ENCODE measurements around the gene KLK1. TPM values are rescaled to one million over a fixed set of nuclear protein-coding genes. Genes with fewer than 3 reads are reported as not detected.

The KLK1 gene
- total RNA-seq, result under 1 TPM in 1 of 2 experiments, not detected in 1; 0.29 TPM

DNA sequence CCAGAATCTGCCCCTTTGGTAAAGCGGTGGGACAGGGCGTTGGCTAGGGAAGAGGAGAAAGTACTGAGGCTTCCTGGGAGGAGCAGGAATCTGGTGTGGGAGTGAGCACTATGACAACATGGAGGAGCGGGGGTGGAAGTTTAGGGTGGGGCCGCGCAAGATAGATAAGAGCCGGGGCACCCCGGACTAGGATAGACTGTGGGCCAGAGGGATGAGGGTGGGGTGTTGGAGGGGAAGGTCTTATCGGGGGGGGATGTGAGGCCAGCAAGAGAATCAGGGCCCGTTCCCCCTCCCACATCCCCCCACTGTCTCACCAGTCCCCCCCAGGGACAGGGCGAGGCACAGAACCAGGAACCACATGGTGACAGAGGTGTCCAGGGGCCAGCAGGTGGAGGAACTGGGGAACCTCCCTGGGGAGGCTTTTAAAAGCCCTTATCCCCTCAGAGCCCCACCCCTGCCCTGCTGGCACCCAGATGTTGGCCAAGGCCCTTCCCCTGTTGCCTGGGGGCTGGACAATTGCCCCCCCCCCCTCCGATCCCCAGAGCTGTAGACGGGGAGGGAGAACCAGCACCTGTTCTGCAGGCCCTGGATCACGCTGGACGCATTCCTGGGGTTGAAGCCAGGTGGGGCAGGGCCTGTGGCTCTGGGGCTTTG lies at the start of gene KLK1:
Gene KLK1 (minus strand): TSS at position 399 of the 654 bp plus-strand sequence. CDS start 39 bp downstream, at position 360.
- CTCF ChIA-PET, result no interaction called here
- POLR2A ChIA-PET, result no interaction called here

GRCh38 chr19:50873056-50873455 lies 49.5 kb upstream of the KLK1 start, which contains the start of gene KLK2:
TSS of gene KLK2 (plus strand) at chr19:50873439. CDS start at chr19:50873474, 35 bp downstream.
- ChIA-PET POLR2A (no interaction called here), CTCF (no interaction called here)

GRCh38 chr19:50870417-50871089 lies 47.0 kb upstream of the KLK1 start:
- POLR2A ChIA-PET, result no interaction called here
- CTCF ChIA-PET, result interaction anchor here (0.6 kb wide), 1 partner anchor 413 kb away, joined by 3 read pairs; no protein-coding TSS in a partner anchor

GRCh38 chr19:50869479-50869878 lies 45.9 kb upstream of the KLK1 start:
- POLR2A ChIA-PET, result no interaction called here
- CTCF ChIA-PET, result no interaction called here

DNA sequence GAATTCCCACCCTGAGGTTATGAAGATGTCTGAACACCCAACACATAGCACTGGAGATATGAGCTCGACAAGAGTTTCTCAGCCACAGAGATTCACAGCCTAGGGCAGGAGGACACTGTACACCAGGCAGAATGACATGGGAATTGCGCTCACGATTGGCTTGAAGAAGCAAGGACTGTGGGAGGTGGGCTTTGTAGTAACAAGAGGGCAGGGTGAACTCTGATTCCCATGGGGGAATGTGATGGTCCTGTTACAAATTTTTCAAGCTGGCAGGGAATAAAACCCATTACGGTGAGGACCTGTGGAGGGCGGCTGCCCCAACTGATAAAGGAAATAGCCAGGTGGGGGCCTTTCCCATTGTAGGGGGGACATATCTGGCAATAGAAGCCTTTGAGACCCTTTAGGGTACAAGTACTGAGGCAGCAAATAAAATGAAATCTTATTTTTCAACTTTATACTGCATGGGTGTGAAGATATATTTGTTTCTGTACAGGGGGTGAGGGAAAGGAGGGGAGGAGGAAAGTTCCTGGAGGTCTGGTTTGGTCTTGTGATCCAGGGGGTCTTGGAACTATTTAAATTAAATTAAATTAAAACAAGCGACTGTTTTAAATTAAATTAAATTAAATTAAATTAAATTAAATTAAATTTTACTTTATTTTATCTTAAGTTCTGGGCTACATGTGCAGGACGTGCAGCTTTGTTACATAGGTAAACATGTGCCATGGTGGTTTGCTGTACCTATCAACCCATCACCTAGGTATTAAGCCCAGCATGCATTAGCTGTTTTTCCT lies 38.1 kb upstream of the KLK1 start:
- ChIA-PET POLR2A (no interaction called here), CTCF (no interaction called here)

DNA sequence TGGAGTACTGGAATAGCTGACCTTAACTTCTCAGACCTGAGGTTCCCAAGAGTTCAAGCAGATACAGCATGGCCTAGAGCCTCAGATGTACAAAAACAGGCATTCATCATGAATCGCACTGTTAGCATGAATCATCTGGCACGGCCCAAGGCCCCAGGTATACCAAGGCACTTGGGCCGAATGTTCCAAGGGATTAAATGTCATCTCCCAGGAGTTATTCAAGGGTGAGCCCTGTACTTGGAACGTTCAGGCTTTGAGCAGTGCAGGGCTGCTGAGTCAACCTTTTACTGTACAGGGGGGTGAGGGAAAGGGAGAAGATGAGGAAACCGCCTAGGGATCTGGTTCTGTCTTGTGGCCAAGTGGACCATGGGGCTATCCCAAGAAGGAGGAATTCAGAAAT lies 37.4 kb upstream of the KLK1 start:
- POLR2A ChIA-PET, result no interaction called here
- CTCF ChIA-PET, result interaction anchor here (0.5 kb wide), 1 partner anchor 23 kb away, joined by 3 read pairs; no protein-coding TSS in a partner anchor

GRCh38 chr19:50859849-50860248 lies 36.3 kb upstream of the KLK1 start:
- CTCF ChIA-PET, result no interaction called here
- POLR2A ChIA-PET, result no interaction called here

DNA sequence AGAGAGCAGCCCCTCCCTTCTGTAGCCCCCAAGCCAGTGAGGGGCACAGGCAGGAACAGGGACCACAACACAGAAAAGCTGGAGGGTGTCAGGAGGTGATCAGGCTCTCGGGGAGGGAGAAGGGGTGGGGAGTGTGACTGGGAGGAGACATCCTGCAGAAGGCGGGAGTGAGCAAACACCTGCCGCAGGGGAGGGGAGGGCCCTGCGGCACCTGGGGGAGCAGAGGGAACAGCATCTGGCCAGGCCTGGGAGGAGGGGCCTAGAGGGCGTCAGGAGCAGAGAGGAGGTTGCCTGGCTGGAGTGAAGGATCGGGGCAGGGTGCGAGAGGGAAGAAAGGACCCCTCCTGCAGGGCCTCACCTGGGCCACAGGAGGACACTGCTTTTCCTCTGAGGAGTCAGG lies 35.3 kb upstream of the KLK1 start:
- CTCF ChIA-PET, result no interaction called here
- POLR2A ChIA-PET, result no interaction called here

DNA sequence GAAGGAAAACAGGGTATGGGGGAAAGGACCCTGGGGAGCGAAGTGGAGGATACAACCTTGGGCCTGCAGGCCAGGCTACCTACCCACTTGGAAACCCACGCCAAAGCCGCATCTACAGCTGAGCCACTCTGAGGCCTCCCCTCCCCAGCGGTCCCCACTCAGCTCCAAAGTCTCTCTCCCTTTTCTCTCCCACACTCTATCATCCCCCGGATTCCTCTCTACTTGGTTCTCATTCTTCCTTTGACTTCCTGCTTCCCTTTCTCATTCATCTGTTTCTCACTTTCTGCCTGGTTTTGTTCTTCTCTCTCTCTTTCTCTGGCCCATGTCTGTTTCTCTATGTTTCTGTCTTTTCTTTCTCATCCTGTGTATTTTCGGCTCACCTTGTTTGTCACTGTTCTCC lies 33.8 kb upstream of the KLK1 start:
- ChIA-PET CTCF (no interaction called here), POLR2A (no interaction called here)

DNA sequence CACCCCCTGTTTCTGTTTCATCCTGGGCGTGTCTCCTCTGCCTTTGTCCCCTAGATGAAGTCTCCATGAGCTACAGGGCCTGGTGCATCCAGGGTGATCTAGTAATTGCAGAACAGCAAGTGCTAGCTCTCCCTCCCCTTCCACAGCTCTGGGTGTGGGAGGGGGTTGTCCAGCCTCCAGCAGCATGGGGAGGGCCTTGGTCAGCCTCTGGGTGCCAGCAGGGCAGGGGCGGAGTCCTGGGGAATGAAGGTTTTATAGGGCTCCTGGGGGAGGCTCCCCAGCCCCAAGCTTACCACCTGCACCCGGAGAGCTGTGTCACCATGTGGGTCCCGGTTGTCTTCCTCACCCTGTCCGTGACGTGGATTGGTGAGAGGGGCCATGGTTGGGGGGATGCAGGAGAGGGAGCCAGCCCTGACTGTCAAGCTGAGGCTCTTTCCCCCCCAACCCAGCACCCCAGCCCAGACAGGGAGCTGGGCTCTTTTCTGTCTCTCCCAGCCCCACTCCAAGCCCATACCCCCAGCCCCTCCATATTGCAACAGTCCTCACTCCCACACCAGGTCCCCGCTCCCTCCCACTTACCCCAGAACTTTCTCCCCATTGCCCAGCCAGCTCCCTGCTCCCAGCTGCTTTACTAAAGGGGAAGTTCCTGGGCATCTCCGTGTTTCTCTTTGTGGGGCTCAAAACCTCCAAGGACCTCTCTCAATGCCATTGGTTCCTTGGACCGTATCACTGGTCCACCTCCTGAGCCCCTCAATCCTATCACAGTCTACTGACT lies 31.2 kb upstream of the KLK1 start, which contains the start of gene KLK3:
Gene KLK3 (plus strand): TSS at position 280 of the 775 bp plus-strand sequence. CDS start 41 bp downstream, at position 321.
- CTCF ChIA-PET, result no interaction called here
- POLR2A ChIA-PET, result no interaction called here

DNA sequence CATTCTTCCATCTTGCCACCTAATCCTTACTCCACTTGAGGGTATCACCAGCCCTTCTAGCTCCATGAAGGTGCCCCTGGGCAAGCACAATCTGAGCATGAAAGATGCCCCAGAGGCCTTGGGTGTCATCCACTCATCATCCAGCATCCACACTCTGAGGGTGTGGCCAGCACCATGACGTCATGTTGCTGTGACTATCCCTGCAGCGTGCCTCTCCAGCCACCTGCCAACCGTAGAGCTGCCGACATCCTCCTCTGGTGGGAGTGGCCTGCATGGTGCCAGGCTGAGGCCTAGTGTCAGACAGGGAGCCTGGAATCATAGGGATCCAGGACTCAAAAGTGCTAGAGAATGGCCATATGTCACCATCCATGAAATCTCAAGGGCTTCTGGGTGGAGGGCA lies 28.0 kb upstream of the KLK1 start:
- POLR2A ChIA-PET, result no interaction called here

DNA sequence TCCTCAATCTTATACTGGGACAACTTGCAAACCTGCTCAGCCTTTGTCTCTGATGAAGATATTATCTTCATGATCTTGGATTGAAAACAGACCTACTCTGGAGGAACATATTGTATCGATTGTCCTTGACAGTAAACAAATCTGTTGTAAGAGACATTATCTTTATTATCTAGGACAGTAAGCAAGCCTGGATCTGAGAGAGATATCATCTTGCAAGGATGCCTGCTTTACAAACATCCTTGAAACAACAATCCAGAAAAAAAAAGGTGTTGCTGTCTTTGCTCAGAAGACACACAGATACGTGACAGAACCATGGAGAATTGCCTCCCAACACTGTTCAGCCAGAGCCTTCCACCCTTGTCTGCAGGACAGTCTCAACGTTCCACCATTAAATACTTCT lies 27.2 kb upstream of the KLK1 start:
- POLR2A ChIA-PET, result no interaction called here
- CTCF ChIA-PET, result no interaction called here

More for the DNA sequence above, 28.0 kb upstream of the KLK1 start:
- CTCF ChIA-PET, result no interaction called here

DNA sequence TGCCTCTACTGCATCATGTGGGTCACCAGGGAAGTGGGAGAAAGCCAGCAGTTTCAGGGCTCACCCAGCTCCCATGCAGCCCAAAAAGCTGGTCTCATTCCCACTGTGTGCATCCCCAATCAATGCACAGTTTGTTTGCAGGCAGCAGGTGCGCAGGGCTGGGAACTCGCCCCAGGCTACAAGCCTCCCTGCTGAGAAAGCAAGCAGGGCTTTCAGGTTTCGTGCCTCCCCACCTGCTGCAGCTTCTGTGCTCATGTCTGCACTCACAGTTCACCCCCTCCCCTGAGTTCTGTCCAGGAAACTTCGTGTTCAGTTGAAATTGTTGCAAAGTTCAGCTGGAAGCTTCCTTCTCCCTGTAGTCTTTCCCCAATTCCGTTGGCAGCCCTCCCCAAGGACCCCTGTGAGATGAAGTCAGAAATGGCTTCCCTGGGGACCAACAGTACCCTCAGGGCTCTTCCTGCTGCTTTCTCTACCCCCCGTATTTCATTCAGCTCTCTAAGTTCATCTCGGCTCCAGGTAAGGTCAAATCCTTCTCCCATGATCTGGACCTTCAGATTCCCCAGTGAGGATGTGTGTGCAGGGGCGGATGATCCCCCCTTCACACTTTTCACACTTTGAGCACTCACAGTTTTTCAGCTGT lies 20.8 kb upstream of the KLK1 start:
- POLR2A ChIA-PET, result no interaction called here

GRCh38 chr19:50843701-50844221 lies 20.2 kb upstream of the KLK1 start:
- ChIA-PET POLR2A (no interaction called here), CTCF (interaction anchor here (0.5 kb wide), 1 partner anchor 227 kb away, joined by 3 read pairs; no protein-coding TSS in a partner anchor)

More for the DNA sequence above, 20.8 kb upstream of the KLK1 start:
- CTCF ChIA-PET, result interaction anchor here (0.5 kb wide), 2 partner anchors 9 to 227 kb away, joined by 3 read pairs; no protein-coding TSS in a partner anchor

DNA sequence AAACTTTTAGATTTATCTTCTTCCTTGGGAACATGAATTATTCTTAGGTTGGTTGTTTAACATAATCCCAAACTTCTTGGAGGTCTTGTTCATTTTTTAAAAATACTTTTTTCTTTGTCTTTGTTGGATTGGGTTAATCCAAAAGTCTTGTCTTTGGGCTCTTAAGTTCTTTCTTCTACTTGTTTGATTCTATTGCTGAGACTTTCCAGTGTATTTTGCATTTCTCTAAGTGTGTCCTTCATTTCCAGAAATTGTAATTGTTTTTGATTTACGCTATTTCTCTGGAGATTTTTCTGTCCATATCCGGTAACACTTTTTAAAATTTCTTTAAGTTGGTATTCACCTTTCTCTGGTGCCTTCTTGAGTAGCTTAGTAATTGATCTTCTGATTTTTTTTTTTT lies 19.6 kb upstream of the KLK1 start:
- CTCF ChIA-PET, result no interaction called here
- POLR2A ChIA-PET, result no interaction called here

- POLR2A ChIA-PET, result no interaction called here
- CTCF ChIA-PET, result no interaction called here
Measured at GRCh38 chr19:50842130-50842529, 18.5 kb upstream of the KLK1 start.

- POLR2A ChIA-PET, result no interaction called here
- CTCF ChIA-PET, result no interaction called here
Measured at GRCh38 chr19:50839712-50840655, 16.4 kb upstream of the KLK1 start.

GRCh38 chr19:50838239-50838638 lies 14.7 kb upstream of the KLK1 start:
- ChIA-PET CTCF (interaction anchor here (0.7 kb wide), 2 partner anchors 22 to 431 kb away, joined by 3 to 5 read pairs; no protein-coding TSS in a partner anchor), POLR2A (no interaction called here)

Data from activated CD8-positive, alpha-beta memory T cell treated with anti-CD3 and anti-CD28 coated beads for 36 hours (primary cell).